Pons (tissue), 1 donor: Measurements from ENCODE around the gene AFG1L.
"Not testable (repeated sequence)": the region's sequence is repeated elsewhere in the genome, so short reads cannot be mapped to it uniquely, and the experiment has no call there.

ENCODE experiments used
- DNase-seq: peaks from one replicate; pipeline ENCODE4 v3.0.0-alpha.2; 2016; ENCODE audit warnings: low spot score

The AFG1L gene

DNA sequence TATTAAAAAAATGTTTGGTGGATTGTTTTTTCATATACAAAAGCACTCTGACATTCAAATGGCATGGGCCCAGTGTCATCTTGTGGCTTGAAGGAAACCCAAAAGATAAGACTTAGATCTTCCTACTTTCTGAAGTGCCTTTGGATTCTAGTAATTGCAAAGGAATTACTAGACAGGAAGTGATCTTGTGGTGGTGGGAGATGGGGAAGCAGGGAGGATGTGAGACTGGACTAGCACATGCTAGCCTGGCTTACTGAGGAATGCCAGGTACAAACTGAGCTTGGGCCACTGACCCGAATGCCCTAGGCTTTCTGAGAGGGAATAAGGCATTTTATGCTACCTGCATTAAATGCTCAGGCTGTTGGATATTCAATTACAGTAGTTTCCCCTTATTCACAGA, 59.0 kb downstream of the AFG1L start:
- DNase-seq: no peak

DNA sequence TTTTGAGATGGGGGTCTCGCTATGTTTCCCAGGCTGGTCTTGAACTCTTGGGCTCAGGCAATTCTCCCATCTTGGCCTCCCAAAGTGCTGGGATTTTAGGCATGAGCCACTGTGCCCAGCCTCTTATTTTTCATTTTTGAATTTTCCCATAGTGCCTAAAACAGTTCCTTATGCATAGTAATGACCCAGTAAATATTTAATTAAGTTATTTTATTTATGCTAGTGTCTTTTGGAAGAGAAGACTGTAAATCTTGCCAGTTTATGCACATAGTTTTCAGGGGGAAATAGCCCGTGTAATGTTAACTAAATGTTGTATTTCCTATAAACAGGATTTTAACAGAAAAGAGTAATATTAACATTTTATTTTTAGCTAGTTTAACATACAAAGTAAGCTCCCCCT, 60.3 kb downstream of the AFG1L start:
- DNase-seq: no peak

DNA sequence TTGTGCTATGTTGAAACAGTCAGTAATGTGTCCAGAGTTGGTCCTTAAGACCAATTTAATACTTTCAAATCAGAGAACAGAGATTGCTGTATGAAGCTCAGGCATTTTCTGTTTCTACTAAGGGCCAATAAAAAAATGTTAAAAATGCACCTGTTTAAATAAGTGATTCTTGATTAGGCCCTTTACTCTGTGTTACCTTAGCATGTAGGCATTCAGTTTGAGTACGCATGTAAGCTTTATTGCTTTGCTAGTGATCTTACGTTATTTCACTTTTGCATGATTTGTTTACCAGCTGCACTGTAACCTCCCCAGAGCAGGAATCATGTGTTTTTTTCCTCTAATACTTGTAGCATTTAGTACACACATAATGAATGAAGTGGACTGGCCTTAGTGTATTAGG, 61.0 kb downstream of the AFG1L start:
- DNase-seq: no peak

DNA sequence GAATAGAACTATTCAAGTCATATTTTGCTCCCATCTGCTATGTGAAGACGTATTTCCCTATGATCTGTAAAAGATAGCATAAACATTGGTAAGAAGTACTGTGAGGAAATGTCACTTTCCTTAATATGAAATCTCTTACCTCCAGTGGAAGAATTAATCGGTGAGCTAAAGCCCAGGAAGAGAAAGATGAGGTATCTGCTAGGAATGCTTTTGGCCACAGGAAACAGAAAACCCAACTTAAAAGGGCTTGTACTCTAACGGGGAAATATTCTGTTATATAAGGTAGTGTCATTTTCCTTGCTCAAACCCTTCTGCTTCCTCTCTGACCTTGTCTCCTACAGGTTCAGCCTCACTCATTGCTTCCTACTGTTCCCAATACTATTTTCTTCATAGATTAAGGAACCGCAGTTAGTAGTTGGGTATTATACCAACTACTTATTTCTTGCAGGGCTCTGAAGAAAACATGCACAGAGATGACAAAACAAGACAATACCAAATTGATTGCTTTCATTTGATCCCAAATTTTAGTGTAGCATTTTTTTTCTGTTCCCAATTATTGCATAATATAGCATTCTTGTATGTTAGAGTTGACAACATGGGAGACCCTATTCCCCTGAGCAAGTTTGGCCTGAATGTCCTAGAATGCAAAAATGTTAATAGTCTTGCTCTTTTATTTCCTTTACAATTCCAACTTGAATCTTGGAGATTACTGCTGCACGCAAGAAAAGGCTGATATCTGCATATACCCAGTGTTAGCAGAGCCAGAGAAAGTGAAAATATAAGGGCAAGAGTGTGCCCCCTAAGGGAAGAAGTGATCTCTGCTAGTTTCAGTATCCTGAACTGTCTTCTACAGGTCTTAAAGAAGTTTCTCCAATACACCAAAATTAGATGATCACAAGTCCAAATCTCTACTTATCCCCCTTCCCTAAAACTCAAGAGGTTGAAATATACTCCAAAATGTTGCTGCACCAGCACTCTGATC, 65.3 kb downstream of the AFG1L start:
- no peak for DNase-seq

GRCh38 chr6:108360919-108361311, 66.1 kb downstream of the AFG1L start:
- no peak for DNase-seq

- no peak for DNase-seq
These were observed 66.6 kb downstream of the AFG1L start for GRCh38 chr6:108361312-108361932.

DNA sequence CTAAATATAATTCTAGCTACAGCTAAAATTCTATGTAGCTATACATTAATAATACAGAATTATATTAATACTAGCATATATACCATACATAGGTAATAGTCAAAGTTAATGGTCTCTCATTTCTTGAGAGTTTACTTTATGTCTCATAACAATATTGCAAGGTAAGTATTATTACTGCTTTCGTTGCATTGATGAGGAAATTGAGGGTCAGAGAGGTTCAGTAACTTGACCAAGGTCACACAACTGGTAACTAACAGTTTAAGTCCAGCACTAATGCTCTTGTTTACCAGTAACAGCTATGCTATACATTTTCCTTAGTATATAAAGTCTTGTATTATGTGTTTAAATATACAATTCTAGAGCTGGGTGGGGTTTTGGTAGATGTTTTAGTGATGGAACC, 67.6 kb downstream of the AFG1L start:
- DNase-seq: no peak

- no peak for DNase-seq
These were observed 68.3 kb downstream of the AFG1L start for GRCh38 chr6:108363113-108363512.

DNA sequence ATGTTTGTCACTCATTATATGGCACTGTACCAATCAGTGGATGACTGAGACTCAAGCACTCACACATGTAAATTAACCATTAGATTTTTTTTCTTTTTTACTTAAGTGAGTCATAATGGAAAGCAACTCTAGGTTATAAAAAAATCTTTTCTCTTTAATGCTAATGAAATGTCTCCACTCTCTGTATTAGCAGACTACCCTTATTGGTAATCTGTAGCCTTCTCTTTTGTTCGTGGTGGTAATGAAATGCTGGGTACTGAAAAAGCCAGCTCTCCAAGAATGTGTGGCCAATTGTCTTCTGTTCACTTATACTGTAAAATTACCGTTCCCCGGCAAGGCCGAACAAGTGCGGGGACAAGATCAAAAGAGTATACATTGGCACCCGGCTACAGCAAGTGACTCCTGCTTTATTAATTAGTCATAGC, 69.0 kb downstream of the AFG1L start:
- DNase-seq: peak; percentile 32

DNA sequence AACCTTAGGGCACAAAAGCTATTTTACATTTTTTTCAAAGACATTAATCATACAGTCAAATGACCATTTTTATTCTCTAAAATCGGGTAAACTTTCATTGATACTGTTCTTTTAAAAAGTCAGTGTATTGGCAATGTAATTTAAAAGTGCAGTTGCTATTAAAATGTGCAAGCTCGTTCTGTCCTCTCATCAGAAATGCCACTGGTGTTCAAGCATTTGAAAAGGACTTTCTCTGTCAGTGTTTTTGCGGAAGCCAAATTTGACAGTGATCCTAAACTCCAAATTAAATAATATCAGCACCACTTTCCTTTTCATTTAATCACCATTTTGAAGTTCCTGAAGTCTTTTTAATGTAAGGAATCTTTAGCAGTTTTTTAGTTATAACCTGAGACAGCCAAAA, 69.6 kb downstream of the AFG1L start:
- peak; percentile 8 for DNase-seq

DNA sequence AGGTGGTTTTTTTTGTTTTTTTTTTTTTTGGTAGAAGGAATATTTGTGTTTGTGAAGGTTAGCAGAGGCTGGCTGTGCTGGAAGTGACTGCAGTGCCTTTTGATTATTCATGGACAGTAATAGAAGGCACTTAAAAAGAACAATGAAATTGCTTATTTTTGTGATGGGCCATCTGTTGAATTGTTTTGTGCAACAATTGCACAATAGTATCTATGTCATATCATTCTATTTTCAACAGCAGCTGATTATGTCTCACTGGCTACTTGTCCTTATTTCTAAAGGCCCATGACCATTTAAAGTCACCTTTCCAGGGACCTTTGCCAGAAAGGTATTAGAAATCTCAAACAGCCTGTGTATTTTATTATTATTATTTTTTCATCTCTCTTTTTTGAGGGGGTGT, 70.6 kb downstream of the AFG1L start:
- DNase-seq: peak; percentile 24

- no peak for DNase-seq
These were observed 71.4 kb downstream of the AFG1L start for GRCh38 chr6:108366236-108366635.

DNA sequence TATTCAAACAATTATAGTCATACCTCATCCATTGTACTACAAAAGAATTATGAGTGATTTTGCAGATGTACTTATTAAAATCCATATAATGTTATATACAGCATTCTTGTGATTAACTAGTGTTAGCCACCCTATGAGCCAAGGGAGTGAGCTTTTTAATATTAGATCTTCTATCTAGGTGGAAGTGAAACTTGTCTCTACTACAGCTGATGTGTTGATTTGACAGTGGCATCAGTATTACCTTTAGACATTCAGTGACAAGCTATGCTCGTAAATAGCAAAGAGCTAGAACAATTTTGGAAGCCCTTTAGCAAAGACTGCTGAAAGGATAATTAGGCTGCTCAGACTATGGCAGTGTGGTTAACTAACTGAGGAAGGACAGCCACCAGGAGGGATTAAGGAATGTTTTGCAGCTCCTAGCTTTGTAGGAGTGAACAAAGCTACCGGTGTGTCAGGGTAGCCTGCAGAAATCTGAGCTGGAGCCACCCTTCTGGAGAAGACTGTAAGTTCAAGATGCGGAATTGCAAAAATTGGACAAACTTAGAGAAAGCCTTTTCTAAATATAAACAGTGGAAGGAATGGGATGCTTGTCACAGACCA, 73.7 kb downstream of the AFG1L start:
- DNase-seq: no peak

DNA sequence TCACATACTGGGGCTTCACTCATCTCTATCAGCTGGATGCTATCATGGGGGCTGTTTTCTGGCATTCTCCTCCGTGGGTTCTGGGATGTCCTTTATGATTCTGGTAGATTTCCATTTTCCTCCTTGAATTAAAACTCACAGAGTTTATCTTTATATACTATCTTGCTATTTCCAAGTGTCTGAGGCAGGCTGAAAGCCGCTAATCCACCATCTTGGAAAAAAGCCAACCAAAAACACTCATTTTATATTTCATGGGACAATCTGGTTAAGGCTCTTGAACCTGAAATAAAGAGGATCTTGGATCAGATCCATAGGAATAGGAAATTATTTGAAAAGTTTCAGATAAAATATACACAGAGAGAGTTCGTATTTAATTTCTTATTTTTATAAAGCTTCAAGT, 86.0 kb downstream of the AFG1L start:
- DNase-seq: no peak

DNA sequence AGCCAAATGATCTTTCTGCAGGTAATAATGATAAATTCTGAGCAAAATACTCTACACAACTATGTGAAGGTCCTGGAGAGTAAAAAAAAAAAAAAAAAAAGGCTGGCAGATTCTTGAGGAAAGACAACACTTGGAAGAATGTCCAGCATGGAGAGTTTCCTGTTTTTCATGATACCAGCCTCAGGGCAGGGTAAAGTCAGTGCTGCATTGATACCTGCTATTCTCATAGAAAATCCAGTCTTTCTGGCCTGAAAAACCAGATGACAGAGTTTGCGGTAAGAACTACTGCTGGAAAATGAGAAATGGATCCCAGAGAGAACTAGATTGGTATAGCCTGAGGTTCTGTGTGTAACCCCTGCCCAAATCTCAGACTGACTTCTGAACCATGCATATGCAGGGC, 89.1 kb downstream of the AFG1L start:
- DNase-seq: no peak

DNA sequence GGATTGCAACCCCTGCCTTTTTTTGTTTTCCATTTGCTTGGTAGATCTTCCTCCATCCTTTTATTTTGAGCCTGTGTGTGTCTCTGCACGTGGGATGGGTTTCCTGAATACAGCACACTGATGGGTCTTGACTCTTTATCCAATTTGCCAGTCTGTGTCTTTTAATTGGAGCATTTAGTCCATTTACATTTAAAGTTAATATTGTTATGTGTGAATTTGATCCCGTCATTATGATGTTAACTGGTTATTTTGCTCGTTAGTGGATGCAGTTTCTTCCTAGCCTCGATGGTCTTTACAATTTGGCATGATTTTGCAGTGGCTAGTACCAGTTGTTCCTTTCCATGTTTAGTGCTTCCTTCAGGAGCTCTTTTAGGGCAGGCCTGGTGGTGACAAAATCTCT, 94.3 kb downstream of the AFG1L start:
- DNase-seq: not testable (repeated sequence)

DNA sequence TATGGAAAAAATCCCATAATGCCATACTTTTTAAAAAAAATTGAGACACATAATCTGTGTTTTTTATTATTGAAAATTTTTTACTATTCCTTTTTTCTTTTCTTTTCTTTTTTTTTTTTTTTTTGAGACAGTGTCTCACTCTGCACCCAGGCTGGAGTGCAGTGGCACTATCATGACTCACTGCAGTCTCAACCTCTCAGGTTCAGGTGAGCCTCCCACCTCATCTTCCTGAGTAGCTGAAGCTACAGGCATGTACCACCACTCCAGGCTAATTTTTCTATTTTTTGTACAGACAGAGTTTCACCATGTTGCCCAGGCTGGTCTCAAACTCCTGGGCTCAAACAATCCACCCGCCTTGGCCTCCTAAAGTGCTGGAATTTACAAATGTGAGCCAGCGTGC, 100.4 kb downstream of the AFG1L start:
- no peak for DNase-seq

GRCh38 chr6:108403236-108403635, 108.4 kb downstream of the AFG1L start:
- no peak for DNase-seq

DNA sequence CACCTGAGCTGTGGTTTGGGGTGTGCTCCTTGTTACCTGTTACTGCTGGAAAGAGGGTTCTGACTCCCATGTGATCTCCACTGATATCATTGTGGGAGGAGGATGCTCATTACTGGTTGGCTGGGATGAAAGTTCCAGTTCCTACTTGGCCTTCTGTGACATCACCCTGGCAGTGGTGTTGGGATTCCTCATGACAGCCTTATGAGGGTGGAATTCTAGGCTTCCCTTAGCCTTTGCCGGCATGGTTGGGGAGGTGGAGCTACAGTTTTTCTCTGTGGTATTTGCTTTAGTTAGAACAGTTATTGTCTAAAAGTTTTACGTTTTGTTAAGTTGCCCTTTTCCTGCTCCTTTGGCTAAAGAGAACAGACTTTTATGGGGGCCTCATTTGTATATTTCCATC, 112.1 kb downstream of the AFG1L start:
- DNase-seq: no peak

DNA sequence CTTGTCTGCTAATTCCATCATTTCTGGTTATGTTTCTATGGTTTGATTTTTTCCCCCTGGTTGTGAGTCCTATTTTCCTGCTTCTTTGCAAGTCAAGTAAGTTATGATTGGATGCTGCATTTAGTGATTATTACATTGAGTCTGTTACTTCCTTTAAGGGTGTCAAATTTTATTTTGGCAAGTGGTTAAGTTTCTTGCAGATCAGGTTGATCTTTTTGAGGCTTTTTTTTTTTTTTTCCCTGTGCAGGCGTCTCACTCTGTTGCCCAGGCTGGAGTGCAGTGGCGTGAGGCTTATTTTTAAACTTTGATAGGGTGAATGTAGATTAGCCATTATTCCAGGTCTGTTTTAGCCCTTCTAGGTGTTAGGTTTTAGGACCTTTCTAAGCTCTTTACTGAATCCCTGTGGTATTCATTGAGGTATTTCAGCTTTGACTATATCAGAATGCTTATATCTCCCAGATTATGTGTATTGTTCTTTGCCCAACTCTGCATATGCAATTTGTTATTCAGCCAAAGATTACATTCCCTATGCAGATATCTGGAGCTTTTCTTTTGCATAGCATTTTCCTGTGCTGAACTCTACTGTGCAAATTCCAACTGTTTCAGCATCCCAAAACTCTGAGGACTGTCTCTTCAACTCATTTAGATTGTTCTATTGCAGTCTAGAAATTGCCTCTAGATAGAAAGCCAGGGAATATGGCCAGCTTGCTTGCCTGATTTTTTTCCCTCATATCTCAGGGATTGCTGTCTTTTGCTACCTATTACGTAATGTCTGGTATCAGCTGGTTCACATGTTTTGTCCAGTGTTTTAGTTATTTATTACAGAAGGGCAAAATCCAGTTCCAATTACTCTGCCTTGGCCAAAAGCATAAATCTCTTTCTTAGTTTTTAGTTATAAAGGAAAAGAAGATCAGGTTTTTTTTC, 113.3 kb downstream of the AFG1L start:
- no peak for DNase-seq

- DNase-seq: no peak
These were observed 114.0 kb downstream of the AFG1L start for GRCh38 chr6:108408861-108409260.
